ENCODE results near the gene GRIK3.

Gene GRIK3

GRCh38 chr1:37016121-37016520, 18.2 kb downstream of the GRIK3 start:
- DNase-seq (ENCODE audit: low read depth in 2 of 2, low spot score in 1 of 2), result no peak

- DNase-seq (ENCODE audit: low read depth in 2 of 2, low spot score in 1 of 2), result no peak
Observed at GRCh38 chr1:37015713-37016112, 18.6 kb downstream of the GRIK3 start.

- DNase-seq (ENCODE audit: low read depth in 2 of 2, low spot score in 1 of 2), result no peak
Observed at GRCh38 chr1:37012226-37012625, 22.1 kb downstream of the GRIK3 start.

GRCh38 chr1:37010011-37010410, 24.3 kb downstream of the GRIK3 start:
- no peak for DNase-seq (ENCODE audit: low read depth in 2 of 2, low spot score in 1 of 2)

GRCh38 chr1:37009521-37009920, 24.8 kb downstream of the GRIK3 start:
- DNase-seq (ENCODE audit: low read depth in 2 of 2, low spot score in 1 of 2), result no peak

GRCh38 chr1:37006132-37006868, 28.0 kb downstream of the GRIK3 start:
- no peak for DNase-seq (ENCODE audit: low read depth in 2 of 2, low spot score in 1 of 2)

- no peak for DNase-seq (ENCODE audit: low read depth in 2 of 2, low spot score in 1 of 2)
Observed at GRCh38 chr1:37002898-37003297, 31.4 kb downstream of the GRIK3 start.

GRCh38 chr1:37001703-37002102, 32.6 kb downstream of the GRIK3 start:
- DNase-seq (ENCODE audit: low read depth in 2 of 2, low spot score in 1 of 2), result no peak

GRCh38 chr1:36996106-36996505, 38.2 kb downstream of the GRIK3 start:
- no peak for DNase-seq (ENCODE audit: low read depth in 2 of 2, low spot score in 1 of 2)

GRCh38 chr1:36994868-36995267, 39.4 kb downstream of the GRIK3 start:
- no peak for DNase-seq (ENCODE audit: low read depth in 2 of 2, low spot score in 1 of 2)

GRCh38 chr1:36994294-36994693, 40.0 kb downstream of the GRIK3 start:
- DNase-seq (ENCODE audit: low read depth in 2 of 2, low spot score in 1 of 2), result no peak

GRCh38 chr1:36992139-36992943, 42.0 kb downstream of the GRIK3 start:
- no peak for DNase-seq (ENCODE audit: low read depth in 2 of 2, low spot score in 1 of 2)

GRCh38 chr1:36991551-36991950, 42.8 kb downstream of the GRIK3 start:
- DNase-seq (ENCODE audit: low read depth in 2 of 2, low spot score in 1 of 2), result no peak

GRCh38 chr1:36990928-36991327, 43.4 kb downstream of the GRIK3 start:
- DNase-seq (ENCODE audit: low read depth in 2 of 2, low spot score in 1 of 2), result no peak

GRCh38 chr1:36989241-36989640, 45.1 kb downstream of the GRIK3 start:
- no peak for DNase-seq (ENCODE audit: low read depth in 2 of 2, low spot score in 1 of 2)

- DNase-seq (ENCODE audit: low read depth in 2 of 2, low spot score in 1 of 2), result no peak
Observed at GRCh38 chr1:36988741-36989193, 45.5 kb downstream of the GRIK3 start.

GRCh38 chr1:36988321-36988720, 46.0 kb downstream of the GRIK3 start:
- DNase-seq (ENCODE audit: low read depth in 2 of 2, low spot score in 1 of 2), result no peak

GRCh38 chr1:36987276-36987675, 47.0 kb downstream of the GRIK3 start:
- no peak for DNase-seq (ENCODE audit: low read depth in 2 of 2, low spot score in 1 of 2)

GRCh38 chr1:36986241-36986985, 47.9 kb downstream of the GRIK3 start:
- DNase-seq (ENCODE audit: low read depth in 2 of 2, low spot score in 1 of 2), result no peak

GRCh38 chr1:36984675-36985074, 49.6 kb downstream of the GRIK3 start:
- no peak for DNase-seq (ENCODE audit: low read depth in 2 of 2, low spot score in 1 of 2)

- no peak for DNase-seq (ENCODE audit: low read depth in 2 of 2, low spot score in 1 of 2)
Observed at GRCh38 chr1:36984026-36984425, 50.3 kb downstream of the GRIK3 start.

GRCh38 chr1:36982709-36983108, 51.6 kb downstream of the GRIK3 start:
- DNase-seq (ENCODE audit: low read depth in 2 of 2, low spot score in 1 of 2), result no peak
